Neutrophil (primary cell): ENCODE results near the gene ADGRL3.

Experiments
- H3K27ac ChIP-seq: fragments of 200-600 bp; sonication (generic); 2 replicates; pipeline ENCODE4 v1.5.1; 2016; ENCODE audit warnings: mild to moderate bottlenecking, moderate library complexity
- H3K27me3 ChIP-seq: fragments of 200-600 bp; sonication (generic); 2 replicates; pipeline ENCODE4 v1.6.0; 2016; ENCODE audit warnings: mild to moderate bottlenecking
- H3K36me3 ChIP-seq: fragments of 200-600 bp; sonication (generic); 2 replicates; pipeline ENCODE4 v1.5.1; 2017
- H3K4me1 ChIP-seq, 2 experiments: fragments of 200-600 bp in 1 of 2; sonication (generic) in 1 of 2; 1 replicate in 1 of 2; 2 replicates in 1 of 2; pipeline versions ENCODE4 v1.5.1 to v1.6.1; 2013 to 2016; ENCODE audit warnings: low read depth in 1 of 2, low read length in 1 of 2, mild to moderate bottlenecking in 1 of 2, moderate library complexity in 1 of 2; ENCODE audit not compliant: control insufficient read depth in 1 of 2, insufficient read depth in 1 of 2
- H3K4me3 ChIP-seq, 2 experiments: fragments of 200-600 bp in 1 of 2; sonication (generic) in 1 of 2; 1 replicate in 1 of 2; 2 replicates in 1 of 2; pipeline ENCODE4 v1.5.1; 2013 to 2016; ENCODE audit warnings: low read depth in 1 of 2, low read length in 1 of 2, mild to moderate bottlenecking in 1 of 2, moderate library complexity in 1 of 2
- H3K9me3 ChIP-seq: fragments of 200-600 bp; sonication (generic); 2 replicates; pipeline ENCODE4 v1.5.1; 2016
- CTCF ChIP-seq: fragments of 200-600 bp; sonication (generic); IDR thresholded peaks from 2 replicates; pipeline ENCODE4 v1.5.1; 2016; ENCODE audit warnings: antibody characterized with exemption

The ADGRL3 gene

GRCh38 chr4:61661960-61662359 lies 461.8 kb downstream of the ADGRL3 start:
- no peak overlapping the region for H3K27ac ChIP-seq
- no peaks in the 10 kb centered on the region for H3K36me3 ChIP-seq
- H3K4me3 ChIP-seq, result no peak overlapping the region
- H3K9me3 ChIP-seq, result no peaks in the 10 kb centered on the region
- no peaks in the 10 kb centered on the region for H3K4me1 ChIP-seq
- no peak for TF ChIP-seq CTCF
- no peaks in the 10 kb centered on the region for H3K27me3 ChIP-seq

- no peaks in the 10 kb centered on the region for H3K27me3 ChIP-seq
- no peaks in the 10 kb centered on the region for H3K4me1 ChIP-seq
- H3K36me3 ChIP-seq, result no peaks in the 10 kb centered on the region
- no peak overlapping the region for H3K27ac ChIP-seq
- H3K4me3 ChIP-seq, result no peak overlapping the region
- TF ChIP-seq CTCF, result no peak
- H3K9me3 ChIP-seq, result no peaks in the 10 kb centered on the region
Observed at GRCh38 chr4:61662362-61662761, 462.2 kb downstream of the ADGRL3 start.

- H3K36me3 ChIP-seq, result no peaks in the 10 kb centered on the region
- no peak overlapping the region for H3K27ac ChIP-seq
- H3K4me3 ChIP-seq, result no peak overlapping the region
- no peaks in the 10 kb centered on the region for H3K4me1 ChIP-seq
- H3K27me3 ChIP-seq, result no peaks in the 10 kb centered on the region
- H3K9me3 ChIP-seq, result no peaks in the 10 kb centered on the region
- no peak for TF ChIP-seq CTCF
Observed at GRCh38 chr4:61663310-61663709, 463.2 kb downstream of the ADGRL3 start.

GRCh38 chr4:61665649-61666048 lies 465.5 kb downstream of the ADGRL3 start:
- H3K9me3 ChIP-seq, result no peaks in the 10 kb centered on the region
- TF ChIP-seq CTCF, result no peak
- H3K27ac ChIP-seq, result no peak overlapping the region
- H3K4me1 ChIP-seq, result no peaks in the 10 kb centered on the region
- H3K36me3 ChIP-seq, result no peaks in the 10 kb centered on the region
- no peaks in the 10 kb centered on the region for H3K27me3 ChIP-seq
- H3K4me3 ChIP-seq, result no peak overlapping the region

- H3K27ac ChIP-seq, result no peak overlapping the region
- no peaks in the 10 kb centered on the region for H3K36me3 ChIP-seq
- no peaks in the 10 kb centered on the region for H3K27me3 ChIP-seq
- no peaks in the 10 kb centered on the region for H3K4me1 ChIP-seq
- no peak overlapping the region for H3K4me3 ChIP-seq
- no peak for TF ChIP-seq CTCF
- H3K9me3 ChIP-seq, result no peaks in the 10 kb centered on the region
Observed at GRCh38 chr4:61666244-61666643, 466.1 kb downstream of the ADGRL3 start.

- H3K4me3 ChIP-seq, result no peak overlapping the region
- H3K27ac ChIP-seq, result no peak overlapping the region
- no peaks in the 10 kb centered on the region for H3K36me3 ChIP-seq
- H3K4me1 ChIP-seq, result no peaks in the 10 kb centered on the region
- no peaks in the 10 kb centered on the region for H3K9me3 ChIP-seq
- no peak for TF ChIP-seq CTCF
- no peaks in the 10 kb centered on the region for H3K27me3 ChIP-seq
Observed at GRCh38 chr4:61671599-61671998, 471.5 kb downstream of the ADGRL3 start.
